GM08714 (cell line): ENCODE data around the gene GID8.
"Not testable (repeated sequence)": the region's sequence is repeated elsewhere in the genome, so short reads cannot be mapped to it uniquely, and the experiment has no call there.

Experiments
- H3K4me3 ChIP-seq: fragments of 200-500 bp; sonication (Bioruptor generic); 2 replicates; pipeline ENCODE4 v1.5.1; 2014; ENCODE audit warnings: mild to moderate bottlenecking, low read length, inconsistent platforms
- ZNF274 ChIP-seq: IDR thresholded peaks from 2 replicates; pipeline ENCODE4 v1.6.1; 2012; ENCODE audit warnings: mild to moderate bottlenecking, low read depth, low read length

GID8 gene

DNA sequence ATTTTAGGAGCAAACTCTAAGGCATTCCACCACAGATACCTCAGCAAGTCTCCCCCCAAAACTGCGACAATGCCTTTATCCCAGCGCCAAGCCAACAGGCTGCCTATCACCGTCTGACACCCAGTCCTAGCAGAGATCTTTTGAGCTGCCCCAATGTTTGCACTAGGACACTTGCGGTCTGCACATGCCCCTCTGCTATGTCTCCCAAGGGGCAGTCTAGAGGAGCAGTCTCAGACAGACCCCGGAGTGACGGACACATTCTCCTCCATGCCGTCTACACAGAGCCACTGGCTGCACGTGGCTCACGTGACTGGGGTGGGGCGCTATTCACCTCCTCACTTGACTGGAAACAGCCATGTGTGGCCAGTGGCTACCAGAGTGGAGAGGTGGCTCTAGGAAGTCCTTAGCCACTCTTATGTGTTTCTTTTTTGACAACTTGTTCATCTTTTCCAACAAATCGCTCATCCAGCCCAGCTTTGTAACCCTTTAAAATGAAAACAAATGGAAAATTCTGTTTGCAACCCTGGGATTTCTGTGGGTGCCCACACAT is 27.7 kb upstream of the GID8 start:
- TF ChIP-seq ZNF274: no peak
- no peak overlapping the region for H3K4me3 ChIP-seq

DNA sequence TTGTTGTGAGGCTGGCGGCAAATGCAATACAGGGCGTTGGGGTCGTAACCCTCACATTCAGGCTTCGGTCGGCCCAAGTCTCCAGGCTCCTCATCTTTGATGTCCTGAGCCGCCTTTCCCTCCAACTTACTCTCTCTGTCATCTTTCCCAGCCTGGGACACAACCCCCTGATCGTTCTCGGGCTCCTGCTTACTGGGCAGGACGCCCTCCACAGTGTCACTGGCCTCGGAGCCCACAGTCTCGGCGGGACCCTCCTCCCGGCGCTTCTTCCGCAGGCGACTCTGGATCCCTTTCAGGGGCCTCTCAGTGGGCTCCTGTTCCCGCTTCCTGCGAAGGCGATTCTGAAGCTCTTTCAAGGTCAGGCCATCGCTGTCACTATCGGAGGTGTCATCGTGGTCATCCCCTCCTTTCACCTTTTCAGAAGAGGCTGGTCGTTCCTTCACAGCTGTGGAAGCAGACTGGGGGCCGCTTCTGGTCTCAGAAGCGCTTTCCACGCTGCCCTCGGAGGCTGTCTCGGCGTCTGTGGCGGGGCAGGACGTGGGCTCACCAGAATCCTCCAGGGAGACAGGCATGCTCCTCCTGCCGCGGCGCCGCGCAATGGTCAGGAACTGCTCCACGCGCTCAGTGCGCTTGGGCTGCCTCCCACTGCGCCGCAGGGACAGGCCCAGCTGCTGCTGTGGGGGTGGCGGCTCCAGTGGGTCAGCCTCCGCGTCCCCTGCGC is 27.0 kb upstream of the GID8 start:
- no peak overlapping the region for H3K4me3 ChIP-seq
- TF ChIP-seq ZNF274: no peak

DNA sequence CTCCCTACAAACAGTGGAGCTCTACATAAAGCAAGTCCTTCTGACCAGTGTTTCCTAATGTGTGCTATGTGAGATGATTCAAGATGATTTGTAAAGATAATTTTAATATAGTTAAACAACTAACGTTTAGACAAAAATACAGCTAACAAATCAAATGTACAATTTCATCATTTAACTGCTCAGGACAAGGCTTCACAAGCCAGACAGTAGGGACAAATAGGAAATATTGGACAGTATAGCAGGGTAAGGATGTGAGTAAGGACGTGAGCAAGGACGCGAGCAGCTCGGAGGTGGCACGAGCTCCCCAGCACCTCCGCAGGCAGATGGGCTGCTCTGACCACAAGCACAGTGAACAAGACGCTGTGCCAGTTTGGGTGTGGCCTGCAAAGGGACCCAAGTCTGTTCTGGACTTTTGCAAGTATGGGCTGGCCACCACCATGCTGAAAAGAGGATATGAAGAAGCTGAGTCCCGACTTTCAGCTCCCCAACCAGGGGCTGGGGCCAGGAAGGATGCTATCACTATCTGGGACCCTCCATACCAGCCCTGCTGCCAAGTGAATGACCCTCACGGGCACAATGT is 26.2 kb upstream of the GID8 start:
- H3K4me3 ChIP-seq: no peak overlapping the region
- TF ChIP-seq ZNF274: no peak

DNA sequence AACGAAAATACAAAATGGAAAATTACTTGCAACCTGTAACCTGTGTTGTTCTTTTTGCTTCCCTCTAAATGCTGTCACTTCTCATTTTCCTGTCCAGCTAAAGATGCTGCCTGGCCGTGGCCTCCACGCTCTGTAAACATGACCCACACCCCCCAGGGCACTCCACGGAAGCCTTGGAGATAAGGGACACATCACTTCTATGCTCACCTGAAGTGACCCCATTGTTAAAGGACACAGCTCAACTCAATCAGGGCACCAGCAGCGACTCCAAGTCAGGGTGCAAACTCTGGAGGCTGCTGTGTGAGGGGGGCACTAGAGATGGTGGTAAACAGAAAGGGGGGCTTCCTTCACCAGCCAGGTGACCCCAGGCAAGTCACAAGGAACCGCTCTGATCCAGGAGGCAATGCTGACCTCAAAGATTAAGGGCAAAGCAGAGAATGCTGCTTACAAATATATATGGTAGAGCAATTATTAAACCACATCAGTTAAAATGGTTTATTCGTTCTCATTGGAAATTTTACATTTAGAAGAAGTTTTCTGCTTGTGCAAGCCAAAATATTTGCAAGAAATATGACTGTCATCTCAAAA is 24.8 kb upstream of the GID8 start:
- TF ChIP-seq ZNF274: no peak
- H3K4me3 ChIP-seq: no peak overlapping the region

DNA sequence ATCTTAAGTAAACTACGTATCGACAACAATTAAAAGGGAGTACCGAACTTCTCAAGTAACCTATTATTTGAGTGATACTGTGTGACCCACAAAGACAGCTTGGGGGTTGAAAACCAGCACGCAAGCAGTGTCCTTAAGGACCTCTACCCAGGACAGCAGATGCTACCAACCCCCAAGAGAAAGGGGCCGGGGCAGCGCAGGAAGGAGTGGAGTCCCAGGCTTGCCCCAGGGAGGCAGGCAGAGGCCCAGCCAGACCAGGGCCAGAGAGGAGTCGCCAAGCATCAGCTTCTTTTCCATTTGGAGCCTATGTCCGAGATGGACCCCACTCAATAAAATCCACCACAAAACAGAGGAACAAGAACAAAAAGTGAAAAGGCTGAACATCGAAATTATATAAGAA is 23.5 kb upstream of the GID8 start:
- H3K4me3 ChIP-seq: no peak overlapping the region
- TF ChIP-seq ZNF274: no peak

DNA sequence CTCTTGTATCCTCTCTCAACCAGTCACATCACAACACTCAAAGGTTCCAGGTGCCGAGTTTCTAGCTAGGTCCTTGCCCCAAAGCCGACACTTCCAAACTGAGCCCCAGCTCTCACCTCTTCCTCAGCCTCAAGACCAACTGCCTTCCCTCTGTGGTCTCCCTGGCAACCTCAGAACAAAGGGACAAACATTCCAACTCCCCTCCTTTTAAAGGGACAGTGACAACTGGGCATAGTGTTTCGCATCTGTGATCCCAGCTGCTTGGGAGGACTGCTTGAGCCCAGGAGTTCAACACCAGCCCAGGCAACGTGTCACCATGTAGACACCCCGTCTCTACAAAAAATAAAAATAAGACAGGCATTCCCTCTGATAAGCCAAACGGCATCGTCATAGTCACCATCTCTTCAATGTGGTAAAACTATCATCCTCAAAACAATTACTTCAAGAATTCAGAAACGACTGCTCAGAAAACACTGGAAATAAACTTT is 22.9 kb upstream of the GID8 start:
- TF ChIP-seq ZNF274: no peak
- H3K4me3 ChIP-seq: no peak overlapping the region

DNA sequence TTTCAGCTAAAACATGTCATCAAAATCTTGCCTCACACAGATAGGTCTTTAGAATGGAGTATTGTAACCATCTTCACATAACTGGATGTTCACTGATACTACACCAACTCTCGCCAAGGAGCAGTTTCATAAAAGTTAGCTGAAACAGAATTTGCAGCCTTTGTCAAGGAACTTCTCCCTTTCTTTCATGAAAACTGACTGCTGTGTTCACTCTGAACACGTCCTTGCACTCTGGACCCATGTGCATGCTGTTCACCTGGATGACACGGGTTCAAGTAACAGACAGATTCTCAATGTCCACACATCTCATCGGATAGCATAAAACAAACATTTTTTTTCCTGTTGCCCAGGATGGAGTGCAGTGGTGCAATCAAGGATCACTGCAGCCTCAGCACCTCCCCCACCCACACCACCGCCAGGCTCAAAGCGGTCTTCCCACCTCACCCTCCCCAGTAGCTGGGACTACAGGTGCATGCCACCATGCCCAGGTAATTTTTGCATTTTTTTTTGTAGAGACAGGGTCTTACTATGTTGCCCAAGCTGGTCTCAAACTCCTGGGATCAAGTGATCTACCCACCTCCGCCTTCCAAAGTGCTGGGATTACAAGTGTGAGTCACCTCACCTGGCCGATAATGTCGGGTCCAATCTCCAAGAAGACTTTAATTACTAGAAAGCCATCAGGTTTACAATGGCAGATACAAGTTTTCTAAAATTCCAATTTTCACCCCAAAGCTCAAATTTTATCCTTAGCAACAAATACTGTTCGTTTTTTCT is 21.1 kb upstream of the GID8 start:
- TF ChIP-seq ZNF274: no peak
- H3K4me3 ChIP-seq: no peak overlapping the region

DNA sequence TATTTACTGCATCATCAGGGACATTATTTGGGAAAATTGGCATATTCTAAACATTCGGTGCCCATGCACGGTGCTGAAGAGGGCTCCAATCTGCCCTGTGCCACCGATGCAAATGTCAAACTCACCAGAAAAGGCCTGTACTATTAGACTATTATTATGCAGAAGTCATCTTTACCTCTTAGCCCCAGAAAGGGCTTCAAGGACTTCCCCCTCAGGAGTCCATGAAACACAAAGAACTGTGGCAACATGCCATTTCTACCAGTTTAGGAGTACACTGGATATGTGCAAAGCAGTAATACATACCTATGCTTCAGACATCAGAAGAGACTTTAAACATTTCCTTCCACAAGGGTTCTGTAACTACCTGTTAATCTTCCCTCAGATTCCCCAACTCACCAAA is 20.2 kb upstream of the GID8 start:
- no peak for TF ChIP-seq ZNF274
- no peak overlapping the region for H3K4me3 ChIP-seq

DNA sequence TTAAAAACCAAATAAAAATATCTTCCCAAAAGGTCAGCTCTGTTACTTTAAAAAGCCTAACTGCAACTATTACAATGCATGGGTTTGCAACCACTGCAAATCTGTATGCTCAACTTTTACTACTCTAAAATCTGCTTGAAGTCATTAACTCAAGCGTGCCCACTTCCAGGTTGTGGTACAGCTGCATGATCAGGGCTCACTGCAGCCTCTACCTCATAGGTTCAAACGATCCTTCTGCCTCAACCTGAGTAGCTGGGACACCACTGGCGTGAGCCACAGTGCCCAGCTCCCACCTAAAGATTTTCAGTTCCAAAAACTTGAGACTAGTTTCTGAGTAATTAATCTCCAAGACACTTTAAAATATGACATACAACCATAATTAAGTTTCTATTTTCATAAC is 19.8 kb upstream of the GID8 start:
- no peak overlapping the region for H3K4me3 ChIP-seq
- TF ChIP-seq ZNF274: no peak

DNA sequence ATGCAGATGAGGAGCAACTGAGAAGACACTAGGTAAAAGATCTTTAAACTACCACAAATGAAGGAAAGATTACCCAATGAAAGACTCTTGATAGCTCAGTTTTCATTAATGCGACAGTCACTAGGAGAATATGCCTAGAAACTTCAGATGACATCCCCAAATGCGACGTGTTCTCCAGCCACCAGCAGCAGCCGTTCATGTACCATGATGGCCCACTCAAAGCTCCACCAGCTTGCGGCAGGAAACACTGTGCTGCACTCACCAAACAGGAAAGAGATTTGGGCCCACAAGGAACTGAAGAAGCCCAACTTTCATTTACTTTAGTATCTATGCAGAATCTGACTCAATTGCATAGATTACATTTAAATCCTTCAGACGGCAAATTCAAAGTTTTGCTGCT is 19.1 kb upstream of the GID8 start:
- no peak overlapping the region; the same call in 1 of the 2 replicates for H3K4me3 ChIP-seq
- no peak for TF ChIP-seq ZNF274

DNA sequence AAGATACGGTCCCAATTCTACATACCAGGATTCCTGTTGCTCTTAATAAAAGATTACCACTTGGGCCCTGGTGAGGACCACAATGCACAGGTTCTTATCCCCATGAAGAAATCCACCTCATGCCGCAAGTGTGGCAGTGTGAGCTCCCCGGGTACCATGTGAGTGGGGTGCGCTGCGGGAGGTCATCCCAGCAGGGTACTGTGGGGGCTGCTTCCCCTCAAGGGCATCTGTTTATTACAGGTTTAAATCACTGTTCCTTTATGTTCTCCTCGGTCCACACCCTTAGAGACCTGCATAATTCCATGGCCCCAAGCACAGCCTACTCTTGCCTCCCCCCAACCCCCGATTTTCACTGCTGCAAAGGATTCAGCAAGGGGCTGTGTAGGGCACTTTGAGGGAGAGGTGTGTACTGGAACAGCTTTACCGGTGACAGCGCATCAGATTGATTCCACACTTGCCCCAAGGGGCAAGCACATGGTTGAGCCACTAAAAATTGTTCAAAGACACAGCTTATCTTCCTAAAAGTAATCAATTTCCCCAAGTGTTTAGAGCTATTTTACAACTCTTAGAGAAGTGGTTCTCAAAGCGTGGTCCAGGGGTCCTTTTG is 17.8 kb upstream of the GID8 start:
- no peak for TF ChIP-seq ZNF274
- no peak overlapping the region for H3K4me3 ChIP-seq

DNA sequence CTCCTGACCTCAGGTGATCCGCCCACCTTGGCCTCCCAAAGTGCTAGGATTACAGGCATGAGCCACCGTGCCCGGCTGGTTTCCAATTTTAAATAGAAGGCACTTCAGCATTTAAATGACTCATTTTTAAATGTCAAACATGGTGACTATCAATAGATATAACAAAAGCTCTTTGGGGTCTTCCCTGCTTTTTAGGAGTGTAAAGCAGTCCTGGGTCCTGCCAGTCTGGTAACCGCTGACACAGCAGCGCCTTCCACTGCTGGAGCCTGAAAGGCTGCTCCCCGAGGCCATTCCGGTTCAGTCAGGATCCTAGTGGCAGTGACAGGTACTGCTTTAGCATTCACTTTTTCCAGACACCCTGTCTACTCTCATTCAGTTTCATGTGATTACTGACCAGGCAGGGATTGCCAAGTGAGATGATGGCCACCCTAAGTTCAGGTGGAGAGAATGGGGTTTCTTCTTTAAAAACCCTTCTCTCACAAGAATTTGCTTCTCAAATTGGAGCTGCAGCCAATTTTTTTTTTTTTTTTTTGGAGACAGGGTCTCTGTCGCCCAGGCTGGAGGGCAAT is 16.7 kb upstream of the GID8 start:
- H3K4me3 ChIP-seq: no peak overlapping the region
- no peak for TF ChIP-seq ZNF274

DNA sequence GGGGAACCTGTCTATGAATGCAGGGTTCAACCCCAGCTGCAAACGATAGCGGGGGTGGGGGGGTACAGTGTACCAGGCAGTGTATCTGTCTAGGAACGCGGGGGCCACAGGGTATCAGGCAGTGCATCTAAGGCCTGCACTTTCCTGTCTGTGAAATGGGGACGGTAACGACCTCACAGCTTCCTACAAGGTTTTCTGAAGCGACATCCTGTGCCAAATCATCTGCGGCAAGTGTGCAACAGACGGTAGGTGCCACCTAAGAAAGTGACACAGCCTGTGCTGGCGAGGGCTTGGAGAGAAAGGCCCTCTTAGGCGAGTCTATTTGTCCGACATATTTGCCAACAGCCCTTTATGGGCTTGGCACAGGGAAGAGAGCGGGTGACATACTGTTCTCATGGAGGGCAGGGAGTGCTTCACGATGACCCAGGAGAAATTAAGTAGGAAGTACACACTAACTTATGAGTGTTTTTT is 15.5 kb upstream of the GID8 start:
- TF ChIP-seq ZNF274: no peak
- H3K4me3 ChIP-seq: no peak overlapping the region

DNA sequence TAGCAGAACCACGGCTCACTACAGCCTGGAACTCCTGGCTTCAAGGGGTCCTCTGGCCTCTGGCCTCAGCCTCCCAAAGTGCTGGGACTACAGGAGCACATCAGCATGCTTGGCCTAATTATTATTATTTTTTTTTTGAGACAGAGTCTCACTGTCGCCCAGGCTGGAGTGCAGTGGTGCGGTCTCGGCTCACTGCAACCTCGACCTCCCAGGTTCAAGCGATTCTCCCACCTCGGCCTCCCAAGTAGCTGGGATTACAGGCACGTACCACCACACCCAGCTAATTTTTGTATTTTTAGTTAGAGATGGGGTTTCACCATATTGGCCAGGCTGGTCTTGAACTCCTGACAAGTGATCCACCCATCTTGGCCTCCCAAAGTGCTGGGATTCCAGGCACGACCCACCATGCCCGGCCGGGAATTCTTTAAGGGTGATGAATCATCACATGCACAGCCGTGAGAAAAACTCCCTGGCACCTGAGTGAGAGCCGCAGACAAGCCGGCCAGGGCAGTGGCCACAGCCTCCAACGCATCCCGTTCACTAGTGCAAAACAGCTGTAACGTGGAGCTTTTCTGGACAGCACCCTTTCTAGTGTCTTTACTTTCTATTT is 14.8 kb upstream of the GID8 start:
- not testable (repeated sequence) for H3K4me3 ChIP-seq
